IPS DF 4.7 (cell line): ENCODE data around the gene BEND6.
"Not testable (repeated sequence)": the region's sequence is repeated elsewhere in the genome, so short reads cannot be mapped to it uniquely, and the experiment has no call there.

Experiments used
- DNase-seq: peaks from one replicate; pipeline ENCODE4 v3.0.0-alpha.2; 2013; ENCODE audit warnings: low spot score; ENCODE audit errors: extremely low read depth

The BEND6 gene

DNA sequence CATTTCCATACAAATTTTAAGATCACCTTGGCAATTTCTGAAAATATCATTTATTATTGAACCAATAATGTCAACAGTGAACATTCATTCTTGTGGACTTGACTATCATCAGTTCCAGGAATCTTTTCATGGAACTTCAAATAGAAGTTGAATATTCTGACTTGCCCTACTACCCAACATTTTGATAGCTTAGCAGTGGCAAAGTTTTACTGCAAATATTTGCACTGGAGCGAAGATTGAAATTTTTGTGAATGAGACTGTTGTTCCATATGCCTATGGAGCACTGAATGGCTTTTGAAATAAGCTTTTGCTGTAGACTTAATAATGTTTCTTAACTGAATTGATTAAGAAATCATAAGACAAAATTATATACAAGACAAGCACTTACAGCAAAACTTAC, 23.6 kb downstream of the BEND6 start:
- DNase-seq, result no peak

DNA sequence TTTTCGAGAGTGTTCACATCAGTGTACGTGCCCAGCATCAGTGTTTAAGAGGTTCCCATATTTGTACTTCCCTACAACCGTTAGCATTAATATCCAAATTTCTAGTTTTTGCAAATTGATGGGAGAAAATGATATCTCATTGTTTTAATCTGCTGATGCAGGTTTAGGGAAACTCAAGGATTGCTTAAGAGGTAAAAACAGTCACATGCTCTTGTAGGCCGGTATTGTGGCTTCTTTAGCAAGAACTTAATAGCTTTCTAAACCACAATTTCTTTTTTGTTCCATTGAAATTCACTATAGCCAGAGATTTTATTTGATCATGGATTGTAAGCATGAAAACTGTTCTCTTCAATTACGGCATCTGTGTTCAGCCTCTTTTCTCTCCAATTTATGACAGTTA, 29.5 kb downstream of the BEND6 start:
- DNase-seq, result no peak

DNA sequence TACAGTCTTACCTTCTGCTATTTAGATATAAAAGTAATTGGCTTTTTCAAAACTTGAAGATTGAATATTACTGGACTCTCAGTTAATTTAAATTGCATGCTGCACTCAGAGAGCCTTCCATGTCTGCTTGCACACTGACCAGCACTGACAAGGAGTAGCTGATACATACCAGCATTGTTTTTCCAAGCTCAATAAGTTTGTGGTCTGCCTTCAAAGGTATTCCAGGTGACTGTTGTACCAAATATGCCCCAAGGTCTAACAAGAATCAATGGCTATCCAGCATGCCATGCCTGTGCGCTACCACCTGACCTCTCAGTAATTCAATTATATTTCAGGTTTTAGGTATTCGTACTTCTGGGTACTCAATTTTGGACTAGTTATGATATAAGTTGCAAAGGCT, 30.0 kb downstream of the BEND6 start:
- no peak for DNase-seq

DNA sequence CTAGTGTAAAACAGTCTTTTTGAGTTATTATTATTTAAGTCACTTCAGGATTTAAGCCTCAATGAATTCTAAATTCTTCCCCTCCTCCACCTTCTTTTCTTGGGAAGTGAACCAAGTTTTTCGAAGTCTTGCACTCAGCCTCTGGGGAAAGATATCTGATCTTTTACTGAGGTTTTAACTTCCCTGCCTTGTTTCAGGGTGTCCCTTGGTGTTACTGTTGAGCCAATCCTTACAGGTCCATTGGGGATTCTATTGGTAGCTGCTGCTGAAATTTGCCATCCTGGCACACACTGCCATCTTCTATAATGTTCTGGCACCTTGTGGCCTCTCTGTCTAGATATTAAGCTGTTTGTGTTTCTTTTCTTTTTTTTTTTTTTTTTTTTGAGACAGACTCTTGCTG, 31.7 kb downstream of the BEND6 start:
- no peak for DNase-seq

DNA sequence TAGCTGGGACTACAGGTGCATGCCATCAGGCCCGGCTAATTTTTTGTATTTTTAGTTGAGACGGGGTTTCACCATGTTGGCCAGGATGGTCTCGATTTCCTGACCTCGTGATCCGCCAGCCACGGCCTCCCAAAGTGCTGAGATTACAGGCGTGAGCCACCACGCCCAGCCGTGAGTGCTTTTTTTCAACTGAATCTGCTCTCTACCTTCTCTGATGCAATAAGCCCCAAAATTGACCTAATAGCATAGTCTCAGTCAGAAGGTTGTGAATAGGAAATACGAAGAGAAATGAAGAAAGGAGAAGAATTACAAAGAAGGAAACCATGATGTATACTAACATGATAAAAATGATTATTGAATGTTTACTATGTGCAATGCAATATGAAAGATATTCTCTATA, 33.2 kb downstream of the BEND6 start:
- DNase-seq, result no peak

DNA sequence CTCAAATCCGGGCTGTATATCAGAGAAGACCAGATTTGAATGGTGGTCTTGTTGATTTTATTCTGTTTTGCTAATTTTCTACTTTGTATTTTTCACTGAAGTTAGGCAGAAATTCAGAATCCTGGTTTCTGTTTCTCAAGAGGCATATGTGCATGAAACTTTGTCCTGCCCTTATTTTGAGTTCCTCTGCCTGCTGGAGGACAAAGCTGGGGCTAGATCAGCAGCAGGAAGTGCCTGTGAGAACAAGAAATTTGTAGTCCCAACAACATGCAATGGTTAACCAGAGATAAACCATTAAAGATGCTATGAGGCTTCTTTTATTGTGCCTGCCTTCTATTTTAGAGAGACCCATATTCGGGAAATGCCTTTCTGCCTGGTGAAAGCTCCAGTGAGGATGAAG, 37.1 kb downstream of the BEND6 start:
- DNase-seq, result no peak

DNA sequence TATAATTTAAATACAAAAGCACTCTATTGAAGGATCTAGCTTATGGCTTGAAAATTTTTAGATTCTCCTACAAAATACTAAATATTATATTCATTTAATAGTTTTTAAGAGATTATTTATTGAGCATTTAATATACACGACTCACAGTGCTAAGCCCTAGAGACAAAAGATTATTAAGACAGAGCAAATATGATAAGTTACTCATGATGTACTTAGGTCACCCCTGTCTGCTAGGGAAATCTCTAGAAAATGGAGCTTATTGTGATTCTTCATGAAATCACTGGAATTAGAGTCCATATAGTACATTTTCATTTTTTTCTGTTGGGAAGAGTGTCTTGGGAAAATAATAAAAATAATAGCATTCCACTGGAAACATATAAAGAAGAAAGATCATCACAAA, 37.8 kb downstream of the BEND6 start:
- no peak for DNase-seq

DNA sequence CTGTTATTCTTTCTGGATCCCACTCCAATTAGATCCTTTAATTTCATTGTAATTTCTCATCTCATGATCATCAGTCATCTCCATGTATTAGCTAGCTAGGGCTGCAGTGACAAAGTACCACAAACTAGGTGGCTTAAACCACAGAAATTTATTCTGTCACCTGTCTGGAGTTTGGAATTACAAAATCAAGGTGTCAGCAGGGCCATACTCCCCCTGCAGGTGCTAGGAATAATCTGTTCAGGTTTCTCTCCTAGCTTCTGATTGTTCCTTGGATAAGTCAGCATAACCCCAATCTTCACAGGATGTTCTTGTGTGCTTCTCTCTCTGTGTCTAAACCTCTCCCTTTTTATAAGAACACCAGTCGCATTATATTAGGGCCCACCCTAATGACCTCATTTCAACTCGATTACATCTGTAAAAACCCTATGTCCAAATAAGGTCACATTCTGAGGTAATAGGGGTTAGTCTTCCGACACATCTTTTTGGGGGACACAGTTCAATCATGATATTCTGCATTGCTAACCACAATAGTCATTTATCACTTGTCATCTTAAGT, 40.5 kb downstream of the BEND6 start:
- no peak for DNase-seq

DNA sequence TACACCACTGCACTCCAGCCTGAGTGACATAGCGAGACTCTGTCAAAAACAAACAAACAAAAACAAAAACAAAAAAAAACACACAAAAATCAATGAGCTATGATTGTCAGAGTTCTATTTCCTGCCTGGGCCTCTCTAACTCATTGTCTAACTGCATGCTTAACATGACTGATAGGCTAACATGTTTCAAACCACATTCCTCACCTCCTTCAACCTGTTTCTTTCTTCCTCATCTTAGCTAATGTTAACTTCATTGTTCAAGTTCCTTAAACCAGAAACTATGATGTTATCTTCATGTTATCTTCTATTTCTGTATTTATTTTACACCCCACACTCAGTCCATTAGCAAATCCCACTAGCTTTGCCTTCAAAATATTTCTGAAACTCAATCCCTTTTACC, 41.5 kb downstream of the BEND6 start:
- no peak for DNase-seq

DNA sequence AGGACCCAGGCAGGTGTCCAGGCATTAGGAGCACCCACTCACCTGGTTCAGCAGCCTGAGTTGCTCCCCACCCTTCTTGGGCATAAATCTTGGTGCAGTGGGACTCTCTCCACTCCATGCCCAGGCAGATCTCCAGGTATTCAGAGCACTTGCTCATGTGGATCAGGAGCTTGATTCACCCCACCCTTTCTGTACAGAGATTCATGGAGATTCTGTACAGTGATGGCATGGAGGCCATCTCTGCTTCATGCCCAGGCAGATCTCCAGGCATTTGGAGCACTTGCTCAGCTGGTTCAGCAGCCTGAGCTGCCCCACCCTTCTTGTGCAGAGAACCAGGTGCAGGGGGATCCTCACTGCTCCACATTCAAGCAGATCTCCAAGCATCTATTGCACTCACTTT, 44.1 kb downstream of the BEND6 start:
- DNase-seq, result no peak

DNA sequence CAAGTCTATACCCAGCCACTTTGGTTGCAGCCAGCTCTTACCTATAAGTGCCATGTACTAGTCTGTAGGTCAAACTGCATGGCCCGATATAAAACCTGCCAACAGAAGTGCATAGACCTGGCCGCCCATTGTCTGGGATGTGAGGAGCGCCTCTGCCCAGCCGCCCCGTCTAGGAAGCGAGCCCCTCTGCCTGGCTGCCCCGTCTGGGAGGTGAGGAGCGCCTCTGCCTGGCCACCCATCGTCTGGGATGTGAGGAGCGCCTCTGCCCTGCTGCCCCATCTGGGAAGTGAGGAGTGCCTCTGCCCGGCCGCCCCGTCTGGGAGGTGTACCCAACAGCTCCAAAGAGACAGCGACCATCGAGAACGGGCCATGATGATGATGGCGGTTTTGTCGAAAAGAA, 44.8 kb downstream of the BEND6 start:
- not testable (repeated sequence) for DNase-seq

DNA sequence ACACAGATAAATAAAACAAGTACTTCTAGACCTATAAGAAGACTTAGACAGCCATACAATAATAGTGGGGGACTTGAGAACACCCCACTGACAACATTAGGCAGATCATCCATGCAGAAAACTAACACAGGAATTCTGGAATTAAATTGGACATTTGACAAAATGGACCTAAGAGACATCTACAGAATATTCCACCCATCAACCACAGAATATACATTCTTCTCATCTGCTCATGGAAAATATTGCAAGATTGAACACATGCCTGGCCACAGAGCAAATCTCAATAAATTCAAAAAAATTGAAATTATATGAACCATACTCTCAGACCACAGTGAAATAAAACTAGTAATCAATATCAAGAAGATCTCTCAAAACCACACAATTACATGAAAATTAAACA, 47.3 kb downstream of the BEND6 start:
- no peak for DNase-seq

DNA sequence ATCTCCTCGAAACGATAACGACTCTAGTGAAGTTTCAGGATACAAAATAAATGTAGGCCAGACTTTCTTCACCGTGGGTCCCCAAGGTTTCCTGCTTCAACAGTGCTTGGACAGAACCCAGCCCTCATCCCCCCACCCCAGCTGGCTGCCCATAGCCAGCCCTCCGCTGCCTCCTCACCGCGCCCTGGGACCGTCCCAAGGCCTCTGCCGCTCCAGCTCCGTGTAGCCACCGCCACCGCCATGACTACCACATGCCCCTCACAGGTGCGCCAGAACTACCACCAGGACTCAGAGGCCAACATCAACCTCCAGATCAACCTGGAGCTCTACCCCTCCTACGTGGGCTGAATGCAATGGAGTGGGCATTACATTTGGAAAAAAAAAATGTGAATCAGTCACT, 49.4 kb downstream of the BEND6 start:
- no peak for DNase-seq

DNA sequence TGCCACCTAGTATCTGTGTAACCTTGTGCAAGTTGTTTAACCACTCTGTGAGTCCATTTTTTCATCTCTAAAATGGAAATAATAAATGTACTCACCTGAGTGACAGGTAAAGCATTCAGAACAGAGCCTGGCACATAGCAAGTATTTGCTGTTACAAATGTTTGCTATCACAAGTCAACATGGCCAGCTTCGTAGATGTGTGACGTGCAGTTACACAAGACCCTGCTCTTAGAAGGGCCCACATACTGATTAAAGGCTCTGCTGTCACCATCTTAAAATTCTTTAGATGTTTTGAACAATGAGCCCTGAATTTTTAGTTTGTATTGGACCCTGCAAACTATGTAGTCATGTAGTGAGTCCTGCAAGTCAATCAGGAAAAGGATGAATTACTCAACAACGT, 51.2 kb downstream of the BEND6 start:
- DNase-seq, result no peak

DNA sequence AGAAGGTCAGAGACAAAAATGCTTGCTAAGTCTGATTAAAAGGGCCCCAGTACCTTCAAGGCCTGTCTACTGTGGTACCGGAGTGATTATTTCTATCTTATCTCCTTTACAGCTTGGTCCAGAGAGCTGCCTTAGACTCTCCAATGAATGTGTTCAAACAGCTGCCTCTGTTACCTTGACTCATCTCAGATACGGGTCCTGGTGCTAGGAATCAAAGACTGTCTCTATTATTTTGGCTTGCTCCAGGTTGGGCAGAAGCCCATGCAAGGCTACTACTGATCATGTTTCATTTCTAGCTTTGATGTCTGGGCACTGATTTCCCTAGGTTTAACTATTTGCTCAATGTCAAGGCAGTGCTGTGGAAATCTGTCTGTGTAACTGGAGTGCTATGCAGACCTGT, 53.2 kb downstream of the BEND6 start:
- not testable (repeated sequence) for DNase-seq

DNA sequence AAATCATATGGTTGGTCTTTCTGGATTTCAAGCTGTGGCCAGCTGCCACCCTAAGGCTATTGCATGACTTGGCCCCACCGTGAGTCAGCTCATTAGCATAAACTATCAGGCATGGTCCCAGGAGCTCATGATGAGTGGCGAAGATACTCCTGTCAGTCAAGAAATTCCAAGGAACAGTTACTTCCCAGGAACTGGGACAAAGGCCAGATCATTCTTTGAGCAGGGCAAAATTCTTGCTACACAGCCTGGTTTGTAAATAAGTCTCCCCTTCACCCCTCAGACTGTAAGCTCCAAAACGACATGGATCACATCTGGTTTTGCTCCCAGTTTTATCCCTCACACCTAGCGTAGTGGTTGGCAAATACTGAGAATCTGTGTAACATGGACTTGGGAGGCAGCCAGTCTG, 58.6 kb downstream of the BEND6 start:
- DNase-seq, result no peak

DNA sequence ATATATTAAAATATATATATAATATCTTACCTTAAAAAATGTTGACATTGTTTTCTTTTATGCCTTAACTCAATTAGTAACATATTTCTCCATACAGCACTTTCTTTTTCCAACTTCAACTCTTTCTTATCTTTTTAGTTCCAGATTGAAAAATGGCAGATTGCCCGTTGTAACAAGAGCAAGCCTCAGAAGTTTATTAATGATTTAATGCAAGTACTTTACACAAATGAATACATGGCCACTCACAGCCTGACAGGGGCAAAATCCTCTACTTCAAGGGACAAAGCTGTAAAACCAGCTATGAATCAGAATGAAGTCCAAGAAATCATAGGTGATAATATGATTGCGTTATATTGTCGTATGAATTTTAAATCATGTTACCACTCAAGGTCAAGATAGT, 62.2 kb downstream of the BEND6 start:
- no peak for DNase-seq

DNA sequence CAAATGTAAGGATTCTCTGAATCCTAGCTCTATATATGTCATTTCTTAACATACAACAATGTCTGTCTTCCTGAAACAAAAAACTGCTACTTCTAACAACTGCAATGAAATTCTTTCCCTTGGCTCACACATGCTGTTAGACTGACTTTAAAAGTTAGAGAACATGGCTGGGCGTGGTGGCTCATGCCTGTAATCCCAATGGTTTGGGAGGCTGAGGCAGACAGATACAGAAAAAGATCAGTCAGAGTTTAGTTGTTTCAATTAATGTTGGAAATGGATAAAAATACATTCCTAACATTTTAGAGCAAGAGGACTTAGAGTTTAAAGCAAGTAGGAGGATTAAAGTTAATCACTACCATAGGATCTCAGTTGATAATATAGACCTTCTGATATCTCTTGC, 62.9 kb downstream of the BEND6 start:
- DNase-seq, result no peak

DNA sequence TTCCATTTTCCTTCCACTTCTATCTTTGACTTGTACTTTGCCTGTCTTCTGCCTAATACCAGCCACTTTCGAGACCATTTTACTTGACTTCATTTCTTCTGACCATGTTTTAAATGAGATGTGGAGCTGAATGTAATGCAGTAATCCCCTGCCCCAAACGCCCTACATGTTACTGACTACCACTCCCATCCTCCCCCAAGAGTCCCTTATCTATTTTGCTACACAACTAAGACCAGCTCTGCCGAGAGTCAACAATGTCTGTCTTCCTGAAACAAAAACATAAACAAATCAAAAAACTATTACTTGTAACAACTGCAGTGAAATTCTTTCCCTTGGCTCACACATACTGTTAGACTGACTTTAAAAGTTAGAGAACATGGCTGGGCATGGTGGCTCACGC, 64.5 kb downstream of the BEND6 start:
- no peak for DNase-seq

DNA sequence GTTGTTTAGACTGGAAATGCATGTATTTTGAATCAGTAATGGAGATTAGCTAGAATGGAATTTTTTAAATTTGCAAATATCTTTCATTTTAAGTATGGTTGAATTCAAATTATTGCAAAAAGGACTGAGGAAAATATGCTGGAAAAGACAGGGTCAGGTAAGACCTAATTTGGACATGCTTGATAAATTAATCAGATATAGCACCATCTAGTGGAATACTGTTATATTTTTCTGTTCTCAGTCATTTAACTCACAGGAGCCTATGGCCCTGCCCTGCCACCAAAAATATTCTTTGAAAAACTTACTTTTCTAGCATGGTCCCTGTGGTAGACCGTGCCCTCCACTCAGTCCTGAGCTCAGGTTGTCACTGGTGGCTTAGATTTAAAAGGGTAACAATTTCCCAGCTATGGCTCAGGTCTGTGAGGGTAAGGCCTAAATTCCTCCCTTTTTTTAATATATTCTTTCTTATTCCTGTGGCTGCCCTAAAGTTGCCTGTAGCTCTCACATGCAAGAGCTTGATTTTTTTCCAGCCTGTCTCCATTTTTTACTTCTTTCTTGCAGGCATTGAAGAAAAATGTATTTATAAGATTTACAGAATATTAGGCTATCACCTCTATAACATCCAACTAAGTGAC, 66.3 kb downstream of the BEND6 start:
- peak; percentile 46 for DNase-seq

DNA sequence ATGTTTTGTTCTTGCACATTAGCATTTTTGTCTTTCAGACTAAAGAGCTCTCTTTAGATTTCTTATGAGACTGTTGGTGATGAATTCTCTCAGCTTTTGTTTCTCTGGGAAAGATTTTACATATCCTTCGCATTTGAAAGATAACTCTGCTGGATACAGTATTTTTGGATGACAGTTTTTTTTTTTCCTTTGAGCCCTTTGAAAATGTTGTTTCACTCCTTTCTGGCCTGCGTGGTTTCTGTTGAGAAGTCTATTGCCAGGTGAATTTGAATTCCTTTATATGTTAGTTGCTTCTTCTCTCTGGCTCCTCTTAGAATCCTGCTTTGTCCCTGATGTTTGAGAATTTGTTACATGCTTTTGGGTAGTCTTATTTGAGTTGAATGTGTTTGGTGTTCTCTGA, 69.4 kb downstream of the BEND6 start:
- DNase-seq, result no peak

DNA sequence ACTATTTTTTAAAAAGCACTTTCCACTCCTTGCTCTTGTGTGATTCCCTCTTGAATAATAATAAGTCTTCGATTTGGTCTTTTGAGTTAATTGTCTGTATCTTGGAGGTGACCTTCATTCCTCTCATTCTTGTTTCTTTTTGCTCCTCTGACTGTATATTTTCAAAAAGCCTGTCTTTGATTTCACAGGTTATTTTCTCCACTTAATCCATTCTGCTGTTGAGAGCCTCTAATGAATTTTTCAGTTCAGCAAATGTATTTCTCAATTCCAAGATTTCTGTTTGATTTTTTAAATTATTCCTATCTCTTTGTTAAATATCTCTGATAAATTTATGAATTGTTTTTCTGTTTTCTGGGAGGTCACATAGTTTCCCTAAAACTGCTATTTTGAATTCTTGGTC, 69.9 kb downstream of the BEND6 start:
- DNase-seq, result no peak

DNA sequence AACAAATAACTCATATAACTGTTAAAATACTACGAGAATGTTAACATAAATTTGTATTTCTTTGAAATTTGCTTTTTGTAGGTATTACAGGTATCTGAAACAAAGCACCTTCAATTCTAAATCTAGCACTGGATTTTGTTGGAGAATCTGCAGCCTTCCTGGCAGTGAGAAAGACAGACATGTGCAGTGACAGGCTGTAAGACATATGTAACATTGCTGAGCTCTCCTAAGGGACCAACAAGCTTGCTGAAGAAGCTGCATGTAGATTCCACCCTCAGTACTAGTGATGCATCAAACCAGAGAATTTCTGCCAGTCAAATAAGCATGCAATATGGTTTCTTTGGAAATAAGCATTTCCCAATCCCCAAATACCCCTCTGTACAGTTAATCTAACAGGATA, 71.1 kb downstream of the BEND6 start:
- DNase-seq, result no peak

DNA sequence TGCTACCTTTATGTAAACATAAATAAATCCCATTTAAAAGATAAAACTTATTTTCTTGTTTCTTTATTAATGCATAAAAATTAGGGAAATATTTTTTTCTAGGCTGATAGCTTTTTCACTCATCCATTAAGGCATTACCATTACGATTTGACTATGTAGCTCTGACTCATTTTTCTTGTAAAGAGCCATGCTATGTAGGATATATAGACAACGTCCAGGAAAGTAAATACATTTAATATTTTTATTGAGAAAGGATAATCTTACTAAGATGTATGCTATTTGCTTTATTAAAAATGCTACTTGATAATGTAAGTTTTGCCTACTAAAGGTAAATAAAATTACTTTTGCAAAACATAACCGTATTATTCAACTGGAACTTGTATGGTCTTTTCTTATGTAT, 72.4 kb downstream of the BEND6 start:
- no peak for DNase-seq
